Activated T-helper 1 cell treated with Interleukin-2 at 50 U/mL for 16 hours (primary cell): ENCODE measurements around the gene APOLD1.
A peak's percentile ranks its signal among the peaks of the same experiment; 100 is the strongest.
"Not testable (repeated sequence)": the region's sequence is repeated elsewhere in the genome, so short reads cannot be mapped to it uniquely, and the experiment has no call there.

ENCODE experiments used
- DNase-seq: peaks from one replicate; pipeline ENCODE4 v3.0.0-alpha.2; 2020; ENCODE audit warnings: low read depth

APOLD1 gene, protein sequence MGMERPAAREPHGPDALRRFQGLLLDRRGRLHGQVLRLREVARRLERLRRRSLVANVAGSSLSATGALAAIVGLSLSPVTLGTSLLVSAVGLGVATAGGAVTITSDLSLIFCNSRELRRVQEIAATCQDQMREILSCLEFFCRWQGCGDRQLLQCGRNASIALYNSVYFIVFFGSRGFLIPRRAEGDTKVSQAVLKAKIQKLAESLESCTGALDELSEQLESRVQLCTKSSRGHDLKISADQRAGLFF

DNA sequence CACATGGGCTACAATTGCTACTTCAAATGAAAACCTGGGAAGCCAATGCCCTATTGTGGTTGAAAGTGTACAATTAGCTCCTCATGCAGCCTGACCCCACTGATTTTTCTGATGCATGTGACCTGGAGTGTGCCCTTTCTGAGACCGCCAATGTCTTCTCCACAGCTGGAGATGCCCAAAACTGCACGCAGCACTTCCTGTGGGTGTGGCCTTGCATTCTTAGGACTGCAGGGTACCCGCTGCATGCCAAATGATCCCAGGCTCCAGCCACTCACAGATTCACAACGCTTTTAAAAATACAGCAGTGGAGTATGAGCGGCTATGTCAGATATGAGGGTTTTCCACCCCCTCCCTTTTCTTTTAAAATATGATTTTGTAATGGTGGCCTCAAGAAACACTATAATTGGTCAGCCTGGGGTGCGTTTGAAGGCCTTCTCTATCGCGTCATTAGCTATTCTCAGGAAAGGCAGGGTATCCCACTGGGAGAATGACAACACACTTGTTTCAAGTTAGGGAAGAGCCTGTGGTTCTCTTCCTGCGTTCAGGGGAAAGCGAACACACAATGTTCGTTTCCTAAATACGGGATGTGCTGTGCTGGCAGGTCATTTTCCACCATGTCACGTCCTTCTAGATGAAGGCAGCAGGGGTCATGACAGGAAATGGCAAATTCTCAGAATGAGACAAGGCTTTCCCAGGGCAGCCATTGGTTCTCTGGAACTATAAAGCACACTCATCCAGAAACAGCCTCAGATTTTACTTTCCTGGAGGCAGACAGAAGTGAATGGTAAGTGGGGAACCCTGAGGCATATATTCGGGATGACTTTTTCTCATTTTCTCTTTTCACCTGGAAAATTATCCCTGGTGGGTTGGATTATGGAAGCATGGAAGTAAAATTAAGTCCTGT is at the start of gene APOLD1:
Gene APOLD1, plus strand, starts transcription at position 749 of the 904 bp plus-strand sequence. Its CDS starts 33 bp downstream, at position 782.
- no peak for DNase-seq

GRCh38 chr12:12736759-12737676 is 48.4 kb upstream of the APOLD1 start:
- peak; percentile 28 for DNase-seq

DNA sequence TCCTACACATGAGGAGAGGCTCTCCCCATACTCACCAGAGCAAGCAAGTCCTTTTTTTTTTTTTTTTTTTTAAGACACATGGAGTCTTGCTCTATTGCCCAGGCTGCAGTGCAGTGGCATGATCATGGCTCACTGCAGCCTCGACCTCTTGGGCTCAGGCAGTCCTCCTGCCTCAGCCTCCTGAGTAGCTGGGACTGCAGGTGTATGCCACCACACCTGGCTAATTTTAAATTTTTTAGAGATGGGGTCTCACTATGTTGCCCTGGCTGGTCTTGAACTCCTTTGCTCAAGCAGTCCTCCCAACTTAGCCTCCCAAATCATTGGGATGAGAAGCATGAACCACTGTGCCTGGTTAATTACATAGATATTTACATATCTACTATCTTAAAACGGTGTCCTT is 47.3 kb upstream of the APOLD1 start:
- DNase-seq: not testable (repeated sequence)

DNA sequence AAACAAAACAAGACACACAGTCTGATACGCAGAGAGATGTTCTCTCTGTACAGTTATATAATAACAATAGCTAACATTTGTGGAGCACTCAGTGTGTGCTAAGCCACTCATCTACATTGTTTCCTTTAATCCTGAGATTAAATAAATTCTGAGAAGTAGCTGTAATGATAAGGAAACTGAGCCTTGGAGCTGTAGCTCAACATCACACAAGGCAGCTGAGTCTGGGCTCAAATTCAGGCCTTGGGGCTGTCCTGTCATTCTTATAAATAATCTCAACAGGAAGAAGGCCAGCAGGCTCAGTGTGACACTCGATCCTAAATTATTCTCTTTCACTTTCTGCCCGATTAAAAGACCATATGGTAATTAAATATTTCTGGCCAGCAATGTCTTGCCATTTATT is 43.8 kb upstream of the APOLD1 start:
- DNase-seq: no peak

GRCh38 chr12:12744546-12745305 is 40.7 kb upstream of the APOLD1 start:
- DNase-seq: no peak

DNA sequence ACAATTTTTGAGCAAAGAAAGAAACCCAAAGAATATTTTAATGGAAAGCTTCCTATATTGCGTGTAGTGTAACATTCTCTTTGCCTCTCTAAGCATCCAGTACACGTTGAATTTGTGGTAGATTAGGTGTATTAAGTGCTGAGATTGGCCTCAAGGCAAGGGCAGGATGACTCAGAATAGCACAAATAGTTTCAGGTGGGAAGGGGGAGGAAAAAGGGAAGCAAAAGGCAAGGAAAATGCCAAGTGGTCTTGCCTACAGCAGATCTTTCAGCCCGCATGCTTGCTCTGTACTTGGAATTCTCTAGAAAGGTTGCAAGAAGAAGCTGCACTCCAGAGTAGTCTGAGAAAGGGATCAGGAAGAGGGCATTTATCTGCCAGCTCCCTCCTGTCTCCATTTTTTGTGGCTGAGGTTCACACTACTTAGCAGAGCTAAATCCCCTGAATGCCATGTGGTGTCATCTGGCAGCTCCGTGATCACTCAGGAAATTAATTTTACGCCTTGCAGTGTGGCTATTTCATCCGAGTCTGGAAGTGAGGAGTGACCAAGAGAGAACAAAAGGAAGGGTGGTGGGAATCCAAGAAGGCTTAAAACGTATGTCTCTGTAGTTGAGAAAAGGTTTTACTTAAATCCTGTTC is 39.8 kb upstream of the APOLD1 start:
- DNase-seq: no peak

DNA sequence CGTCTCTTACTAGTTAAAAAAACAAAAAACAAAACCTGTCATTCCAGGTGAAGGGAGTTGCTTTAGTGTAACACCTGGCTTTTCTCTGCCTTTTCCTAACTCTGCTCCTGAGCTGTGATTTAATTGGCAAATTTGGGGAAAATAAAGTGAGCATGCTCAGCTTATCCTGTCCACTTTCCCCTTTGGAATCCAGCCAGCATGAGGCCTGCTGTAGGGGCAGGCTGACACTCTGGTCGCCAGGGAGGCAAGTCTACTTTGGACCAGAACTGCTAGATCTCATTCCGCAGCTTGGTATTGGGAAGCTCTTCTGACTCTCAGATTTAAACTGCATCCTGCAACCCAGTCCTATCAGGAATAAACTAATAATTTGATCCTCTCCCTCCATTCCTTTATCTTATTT is 38.2 kb upstream of the APOLD1 start:
- no peak for DNase-seq

GRCh38 chr12:12748044-12748443 is 37.4 kb upstream of the APOLD1 start:
- no peak for DNase-seq

DNA sequence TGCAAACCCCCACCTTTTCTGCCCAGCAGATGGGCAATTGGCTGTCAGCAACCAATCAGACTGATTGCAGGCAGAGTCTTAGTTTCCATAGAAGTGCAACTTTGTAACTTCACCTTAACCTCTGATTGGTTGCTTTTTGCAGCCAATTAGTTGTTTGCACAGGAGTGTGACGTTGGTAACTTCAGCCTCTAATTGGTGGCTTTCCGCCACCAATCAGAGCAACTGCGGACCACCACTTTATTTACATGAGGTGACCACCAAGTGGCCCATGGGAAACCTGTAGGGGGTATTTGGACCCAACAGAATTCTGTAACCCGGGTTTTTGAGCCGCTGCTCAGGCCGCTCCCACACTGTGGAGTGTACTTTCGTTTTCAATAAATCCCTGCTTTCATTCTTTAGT is 36.0 kb upstream of the APOLD1 start:
- no peak for DNase-seq

- DNase-seq: no peak
Observed at GRCh38 chr12:12755923-12756322, 29.5 kb upstream of the APOLD1 start.

DNA sequence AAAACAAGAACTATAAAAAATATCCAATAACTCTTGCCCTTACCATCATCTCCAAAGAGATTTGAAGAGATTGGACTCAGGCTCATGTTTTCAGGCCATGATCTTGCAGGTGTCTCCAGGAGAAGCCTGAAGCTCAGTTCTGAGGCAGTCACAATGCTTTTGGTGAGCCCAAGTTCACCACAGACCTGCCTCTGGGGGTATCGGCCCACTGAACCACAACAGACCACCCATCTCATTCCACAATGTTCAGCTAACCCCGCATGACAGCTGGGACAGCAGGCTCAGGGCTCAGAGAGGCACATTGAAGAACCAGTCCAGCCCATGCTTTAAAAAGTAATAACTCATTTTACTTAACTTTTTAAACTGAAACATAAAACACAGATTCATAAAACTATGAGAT is 28.3 kb upstream of the APOLD1 start:
- DNase-seq: no peak

GRCh38 chr12:12759234-12759915 is 26.1 kb upstream of the APOLD1 start:
- no peak for DNase-seq

GRCh38 chr12:12764824-12765223 is 20.6 kb upstream of the APOLD1 start:
- DNase-seq: no peak

DNA sequence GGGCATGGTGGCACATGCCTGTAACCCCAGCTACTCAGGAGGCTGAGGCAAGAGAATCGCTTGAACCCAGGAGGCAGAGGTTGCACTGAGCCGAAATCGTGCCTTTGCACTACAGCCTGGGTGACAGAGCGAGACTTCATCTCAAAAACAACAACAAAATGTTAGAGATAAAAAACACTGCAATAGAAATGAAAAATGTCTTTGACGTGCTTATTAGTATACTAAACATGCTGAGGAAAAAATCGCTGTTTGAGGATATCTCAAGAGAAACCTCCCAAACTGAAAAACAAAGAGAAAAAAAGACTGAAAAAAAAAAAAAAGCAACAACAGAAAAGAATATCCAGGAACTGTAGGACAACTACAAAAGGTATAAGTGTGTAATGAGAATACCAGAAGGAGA is 15.2 kb upstream of the APOLD1 start:
- DNase-seq: no peak

GRCh38 chr12:12774791-12775190 is 10.7 kb upstream of the APOLD1 start:
- DNase-seq: no peak

- DNase-seq: no peak
Observed at GRCh38 chr12:12776261-12776660, 9.2 kb upstream of the APOLD1 start.

- no peak for DNase-seq
Observed at GRCh38 chr12:12777092-12777491, 8.4 kb upstream of the APOLD1 start.

GRCh38 chr12:12779007-12779406 is 6.5 kb upstream of the APOLD1 start:
- DNase-seq: no peak

DNA sequence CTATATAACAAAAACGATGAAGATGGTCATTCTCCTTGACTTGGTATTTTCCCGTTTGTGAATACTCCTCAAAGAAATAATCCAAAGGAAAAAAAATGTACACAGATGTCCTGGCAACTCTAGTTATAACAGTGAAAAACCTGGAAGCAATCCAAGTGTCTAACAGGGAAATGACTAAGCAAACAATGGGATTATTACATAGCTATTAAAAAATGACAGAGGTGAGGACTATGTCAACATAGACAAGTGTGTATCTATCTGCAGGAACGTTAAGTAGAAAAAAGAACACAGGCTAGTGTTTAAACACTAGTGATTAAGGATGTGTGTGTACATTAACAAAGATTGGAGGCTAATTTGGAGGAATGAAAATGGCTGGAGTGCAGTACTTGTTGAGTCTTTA is 5.9 kb upstream of the APOLD1 start:
- DNase-seq: no peak

GRCh38 chr12:12784116-12784515 is 1.3 kb upstream of the APOLD1 start:
- DNase-seq: no peak

GRCh38 chr12:12786351-12786705 is 869 bp downstream of the APOLD1 start:
- DNase-seq: no peak
